ENCODE results near the gene ARID3A. TPM values are rescaled to one million over a fixed set of nuclear protein-coding genes. Genes with fewer than 3 reads are reported as not detected.

The ARID3A gene
- total and polyA plus RNA-seq, 2 of the 13 experiments (the other 11 are each of a cell fraction or from before 2014, with no cell fraction given), result 71.3 to 77.9 TPM

DNA sequence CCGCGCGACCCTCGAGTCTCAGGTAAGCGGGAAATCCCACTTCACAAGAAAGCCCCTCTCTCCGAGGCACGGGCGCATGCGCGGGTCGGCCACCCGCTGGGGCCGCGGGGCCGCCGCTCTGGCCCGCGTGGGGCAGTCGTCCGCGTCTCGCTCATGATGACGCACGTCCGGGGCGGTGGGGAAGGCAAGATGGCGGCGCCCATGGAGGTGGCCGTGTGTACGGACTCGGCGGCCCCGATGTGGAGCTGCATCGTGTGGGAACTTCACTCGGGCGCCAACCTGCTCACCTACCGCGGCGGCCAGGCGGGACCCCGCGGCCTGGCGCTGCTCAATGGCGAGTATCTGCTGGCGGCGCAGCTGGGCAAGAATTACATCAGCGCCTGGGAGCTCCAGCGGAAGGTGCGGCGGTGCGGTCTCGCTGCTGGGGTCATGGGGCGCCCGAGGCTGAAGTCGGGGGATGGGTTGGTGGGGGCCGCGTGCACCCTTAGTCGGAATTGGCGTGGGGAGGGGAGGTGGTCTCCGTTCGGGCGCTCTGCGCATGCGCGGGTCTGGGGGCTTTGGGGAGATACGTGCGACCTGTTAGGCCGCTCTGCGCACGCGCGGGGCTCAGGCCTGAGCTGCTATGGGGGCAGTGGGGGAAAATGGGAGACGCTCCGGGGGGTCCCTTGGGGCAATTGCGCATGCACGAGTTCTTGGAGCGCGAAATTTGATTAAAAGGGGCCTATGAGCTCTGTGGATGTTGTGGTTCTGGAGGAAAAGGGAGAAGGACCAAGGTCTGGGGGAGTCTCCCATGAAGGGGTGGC is 58.5 kb downstream of the ARID3A start, which contains the start of gene WDR18 (continued):
- TF ChIP-seq AKNA (CRISPR knock-in tag; IDR thresholded peaks at IDR 0.05; ENCODE audit: borderline replicate concordance) (no peak), NCOA5 (CRISPR knock-in tag; IDR thresholded peaks at IDR 0.05) (no peak), ZBTB42 (CRISPR knock-in tag; IDR thresholded peaks at IDR 0.05) (no peak), ZNF790 (CRISPR knock-in tag; IDR thresholded peaks at IDR 0.05; ENCODE audit: borderline replicate concordance) (0 out of 2 replicates have a peak, but pooled peaks have one; percentile 62), RNF2 (conservative IDR thresholded peaks at IDR 0.05; ENCODE audit: low read depth) (no peak), AHR (CRISPR knock-in tag; IDR thresholded peaks at IDR 0.05) (no peak), FOSL2 (CRISPR knock-in tag; IDR thresholded peaks at IDR 0.05) (peak; percentile 43; the same call in 1 of the 2 replicates), RARG (CRISPR knock-in tag; IDR thresholded peaks at IDR 0.05; ENCODE audit: low read depth) (no peak), MIXL1 (CRISPR knock-in tag; IDR thresholded peaks at IDR 0.05) (no peak), FOXP4 (CRISPR knock-in tag; IDR thresholded peaks at IDR 0.05) (no peak; the same call in 1 of the 2 replicates), ZNF547 (CRISPR knock-in tag; IDR thresholded peaks at IDR 0.05) (peak; percentile 94), ZFP90 (CRISPR knock-in tag; IDR thresholded peaks at IDR 0.05; ENCODE audit: borderline replicate concordance) (peak; percentile 30; the same call in 1 of the 2 replicates), ZNF704 (CRISPR knock-in tag; IDR thresholded peaks at IDR 0.05; ENCODE audit: borderline replicate concordance) (peak; percentile 91; the same call in 1 of the 2 replicates), PHF8 (CRISPR knock-in tag; IDR thresholded peaks at IDR 0.05) (peak; percentile 77), ZNF850 (CRISPR knock-in tag; conservative IDR thresholded peaks at IDR 0.05) (no peak)
- TF ChIP-seq, protein P1, sequence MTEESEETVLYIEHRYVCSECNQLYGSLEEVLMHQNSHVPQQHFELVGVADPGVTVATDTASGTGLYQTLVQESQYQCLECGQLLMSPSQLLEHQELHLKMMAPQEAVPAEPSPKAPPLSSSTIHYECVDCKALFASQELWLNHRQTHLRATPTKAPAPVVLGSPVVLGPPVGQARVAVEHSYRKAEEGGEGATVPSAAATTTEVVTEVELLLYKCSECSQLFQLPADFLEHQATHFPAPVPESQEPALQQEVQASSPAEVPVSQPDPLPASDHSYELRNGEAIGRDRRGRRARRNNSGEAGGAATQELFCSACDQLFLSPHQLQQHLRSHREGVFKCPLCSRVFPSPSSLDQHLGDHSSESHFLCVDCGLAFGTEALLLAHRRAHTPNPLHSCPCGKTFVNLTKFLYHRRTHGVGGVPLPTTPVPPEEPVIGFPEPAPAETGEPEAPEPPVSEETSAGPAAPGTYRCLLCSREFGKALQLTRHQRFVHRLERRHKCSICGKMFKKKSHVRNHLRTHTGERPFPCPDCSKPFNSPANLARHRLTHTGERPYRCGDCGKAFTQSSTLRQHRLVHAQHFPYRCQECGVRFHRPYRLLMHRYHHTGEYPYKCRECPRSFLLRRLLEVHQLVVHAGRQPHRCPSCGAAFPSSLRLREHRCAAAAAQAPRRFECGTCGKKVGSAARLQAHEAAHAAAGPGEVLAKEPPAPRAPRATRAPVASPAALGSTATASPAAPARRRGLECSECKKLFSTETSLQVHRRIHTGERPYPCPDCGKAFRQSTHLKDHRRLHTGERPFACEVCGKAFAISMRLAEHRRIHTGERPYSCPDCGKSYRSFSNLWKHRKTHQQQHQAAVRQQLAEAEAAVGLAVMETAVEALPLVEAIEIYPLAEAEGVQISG (CRISPR knock-in tag; IDR thresholded peaks at IDR 0.05), result peak; percentile 99

All from HepG2 (cell line).